Measurements from ENCODE around the gene LPP. TPM values are rescaled to one million over a fixed set of nuclear protein-coding genes. Genes with fewer than 3 reads are reported as not detected.

LPP gene
- total and polyA plus RNA-seq, 9 of the 15 experiments (the other 6 are each of a cell fraction or from before 2014, with no cell fraction given): 0.07 to 0.18 TPM; not detected in 7

GRCh38 chr3:188390775-188391443 lies 237.0 kb downstream of the LPP start:
- Histone ChIP-seq H3K27ac (ENCODE audit: extremely low read depth, low read depth, low read length) (no peak overlapping the region), H3K79me2 (ENCODE audit: control insufficient read depth, insufficient read depth, low read length) (no peaks in the 10 kb centered on the region), H3K4me1 (replicated peaks in 1 of 2; ENCODE audit: control insufficient read depth in 2 of 2, insufficient read depth in 2 of 2, low read length in 2 of 2) (no peaks in the 10 kb centered on the region), H4K20me1 (replicated peaks; ENCODE audit: control insufficient read depth, insufficient read depth, low read length) (no peaks in the 10 kb centered on the region), H2AFZ (ENCODE audit: low read depth, low read length) (no peak overlapping the region), H3K9ac (ENCODE audit: insufficient read depth in 1 of 2, low read depth in 2 of 2, low read length in 2 of 2) (no peak overlapping the region), H3K27me3 (ENCODE audit: control insufficient read depth in 2 of 2, insufficient read depth in 2 of 2, low read length in 2 of 2) (no peaks in the 10 kb centered on the region), H3K4me2 (ENCODE audit: insufficient read depth, low read length) (no peak overlapping the region), H3K4me3 (no peak overlapping the region), H3K9me3 (replicated peaks; ENCODE audit: control insufficient read depth, insufficient read depth, low read depth, low read length) (no peaks in the 10 kb centered on the region), H3K36me3 (ENCODE audit: control insufficient read depth, insufficient read depth, low read length) (no peaks in the 10 kb centered on the region), H3K9me1 (ENCODE audit: control insufficient read depth, insufficient read depth, low read length) (no peaks in the 10 kb centered on the region)
- ATAC-seq (no peak), DNase-seq (ENCODE audit: extremely low read depth in 1 of 4, low spot score in 3 of 4) (no peak), FAIRE-seq (no peak)
- 0% methylated on average over 8 of the region's 8 CpGs for WGBS (ENCODE audit: insufficient coverage, low coverage, missing lambda C conversion rate)
- intact Hi-C loops (cut with micrococcal nuclease) (no loop called here), in situ Hi-C loops (cut with MboI) (no loop called here)
- no TSS peak for BruUV-seq (replicated peaks)
- ChIA-PET POLR2A (no interaction called here), CTCF (ENCODE audit: low intra/inter-chr PET ratio) (no interaction called here)
- no peak for TF ChIP-seq EGR1 (conservative IDR thresholded peaks at IDR 0.05)
- no peak for TF ChIP-seq CBX3 (IDR thresholded peaks at IDR 0.05; ENCODE audit: borderline replicate concordance in 1 of 2, low read length in 2 of 2)
- no peak for TF ChIP-seq ZNF239 (CRISPR knock-in tag; IDR thresholded peaks at IDR 0.05)
- TF ChIP-seq ZNF224 (CRISPR knock-in tag; IDR thresholded peaks at IDR 0.05): no peak
- TF ChIP-seq POLR2AphosphoS2 (IDR thresholded peaks at IDR 0.05; ENCODE audit: low read length): no peak
- TF ChIP-seq MEF2A (IDR thresholded peaks at IDR 0.05; ENCODE audit: control insufficient read depth, low read depth, low read length): no peak
- no peak for TF ChIP-seq HNRNPLL (IDR thresholded peaks at IDR 0.05; ENCODE audit: low read depth, low read length, poor library complexity, severe bottlenecking)
- TF ChIP-seq ZNF146 (CRISPR knock-in tag; IDR thresholded peaks at IDR 0.05; ENCODE audit: unreplicated experiment): no peak
- no peak for TF ChIP-seq MNT (conservative IDR thresholded peaks at IDR 0.05)
- no peak for TF ChIP-seq HDAC8 (tag; IDR thresholded peaks at IDR 0.05)
- no peak for TF ChIP-seq ZNF140 (CRISPR knock-in tag; IDR thresholded peaks at IDR 0.05)
- no peak for TF ChIP-seq KDM2B (CRISPR knock-in tag; IDR thresholded peaks at IDR 0.05)
- no peak for TF ChIP-seq IRF9 (tag; IDR thresholded peaks at IDR 0.05)
- TF ChIP-seq DEAF1 (CRISPR knock-in tag; IDR thresholded peaks at IDR 0.05): no peak
- no peak for TF ChIP-seq RBBP5 (IDR thresholded peaks at IDR 0.05; ENCODE audit: borderline replicate concordance, insufficient read depth, low read length, poor library complexity, severe bottlenecking)
- TF ChIP-seq E4F1 (CRISPR knock-in tag; IDR thresholded peaks at IDR 0.05; ENCODE audit: borderline replicate concordance): no peak

All from K562 (cell line).